RWPE1 (cell line): Measurements from ENCODE around the gene KCTD19.
"Not testable (repeated sequence)": the region's sequence is repeated elsewhere in the genome, so short reads cannot be mapped to it uniquely, and the experiment has no call there.

Source experiments
- CTCF ChIA-PET: fragments of 350-600 bp; sonication (Branson Sonifier 250); formaldehyde crosslinking; extraction: SDS; loops from one replicate; lab custom pipeline; 2021; lab: Yijun Ruan, JAX
- POLR2A ChIA-PET: fragments of 400-600 bp; formaldehyde crosslinking; extraction: SDS; loops from one replicate; lab custom pipeline; 2020; ENCODE audit warnings: antibody characterized with exemption; ENCODE audit not compliant: low non-redundant PET; lab: Yijun Ruan, JAX
- DNase-seq: peaks from one replicate; pipeline ENCODE4 v3.0.0; 2012; ENCODE audit warnings: low spot score
- H3K27ac ChIP-seq: fragments of 450-650 bp; 2 replicates; pipeline ENCODE4 v1.5.1; 2017
- TF ChIP-seq, protein P1 (sequence below): fragments of 450-650 bp; conservative IDR thresholded peaks from 2 replicates; pipeline ENCODE4 v1.5.1; 2017; ENCODE audit warnings: low read depth, mild to moderate bottlenecking

KCTD19 gene

DNA sequence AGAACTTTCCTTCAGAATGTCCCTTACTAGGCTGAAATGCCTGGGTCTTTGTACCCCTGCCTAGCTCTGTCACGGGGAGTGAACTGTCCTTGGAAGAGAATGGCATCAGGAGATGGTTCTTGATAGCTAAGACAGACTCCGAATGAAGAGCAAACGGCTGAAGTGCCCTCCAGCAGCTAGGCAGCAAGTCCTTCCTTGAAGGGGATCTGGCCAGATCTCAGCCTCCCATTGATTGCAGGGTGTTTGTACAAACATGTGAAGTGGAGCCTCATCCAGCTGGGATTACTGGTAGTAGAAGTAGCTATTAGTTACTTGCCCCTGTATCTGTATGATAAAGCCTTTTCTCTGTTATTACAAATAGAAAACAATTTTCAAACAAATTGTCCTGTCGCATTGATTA lies 31.0 kb upstream of the KCTD19 start:
- ChIA-PET POLR2A (no interaction called here), CTCF (interaction anchor here (0.6 kb wide), 1 partner anchor 1885 kb away, joined by 3 read pairs; no protein-coding TSS in a partner anchor)
- no peak for DNase-seq
- H3K27ac ChIP-seq, result no peak overlapping the region
- TF ChIP-seq, protein P1, sequence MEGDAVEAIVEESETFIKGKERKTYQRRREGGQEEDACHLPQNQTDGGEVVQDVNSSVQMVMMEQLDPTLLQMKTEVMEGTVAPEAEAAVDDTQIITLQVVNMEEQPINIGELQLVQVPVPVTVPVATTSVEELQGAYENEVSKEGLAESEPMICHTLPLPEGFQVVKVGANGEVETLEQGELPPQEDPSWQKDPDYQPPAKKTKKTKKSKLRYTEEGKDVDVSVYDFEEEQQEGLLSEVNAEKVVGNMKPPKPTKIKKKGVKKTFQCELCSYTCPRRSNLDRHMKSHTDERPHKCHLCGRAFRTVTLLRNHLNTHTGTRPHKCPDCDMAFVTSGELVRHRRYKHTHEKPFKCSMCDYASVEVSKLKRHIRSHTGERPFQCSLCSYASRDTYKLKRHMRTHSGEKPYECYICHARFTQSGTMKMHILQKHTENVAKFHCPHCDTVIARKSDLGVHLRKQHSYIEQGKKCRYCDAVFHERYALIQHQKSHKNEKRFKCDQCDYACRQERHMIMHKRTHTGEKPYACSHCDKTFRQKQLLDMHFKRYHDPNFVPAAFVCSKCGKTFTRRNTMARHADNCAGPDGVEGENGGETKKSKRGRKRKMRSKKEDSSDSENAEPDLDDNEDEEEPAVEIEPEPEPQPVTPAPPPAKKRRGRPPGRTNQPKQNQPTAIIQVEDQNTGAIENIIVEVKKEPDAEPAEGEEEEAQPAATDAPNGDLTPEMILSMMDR, result no peak

DNA sequence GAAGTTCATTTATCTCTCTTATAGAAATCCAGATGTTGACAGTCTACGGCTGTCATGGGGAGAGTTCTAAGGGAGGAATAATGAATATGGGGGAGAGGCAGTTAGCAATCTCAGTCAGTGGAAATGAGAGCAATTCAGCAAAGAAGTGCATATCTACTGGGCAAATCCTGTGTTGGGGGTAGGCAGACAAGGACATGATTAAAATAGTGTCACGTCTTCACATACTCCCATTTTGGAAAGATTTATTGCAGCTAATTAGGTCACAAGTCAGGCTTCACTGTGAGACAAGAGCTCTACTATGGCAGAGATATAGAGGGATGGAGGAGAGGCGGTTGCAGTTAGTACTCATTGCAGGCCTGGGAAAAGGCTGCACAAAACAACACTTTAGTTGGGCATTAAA lies 29.9 kb upstream of the KCTD19 start:
- DNase-seq, result no peak
- H3K27ac ChIP-seq, result no peak overlapping the region
- POLR2A ChIA-PET, result no interaction called here
- TF ChIP-seq, protein P1, result no peak
- CTCF ChIA-PET, result interaction anchor here (0.9 kb wide), 1 partner anchor 30 kb away, joined by 4 read pairs; the partner anchor contains the start of gene KCTD19

DNA sequence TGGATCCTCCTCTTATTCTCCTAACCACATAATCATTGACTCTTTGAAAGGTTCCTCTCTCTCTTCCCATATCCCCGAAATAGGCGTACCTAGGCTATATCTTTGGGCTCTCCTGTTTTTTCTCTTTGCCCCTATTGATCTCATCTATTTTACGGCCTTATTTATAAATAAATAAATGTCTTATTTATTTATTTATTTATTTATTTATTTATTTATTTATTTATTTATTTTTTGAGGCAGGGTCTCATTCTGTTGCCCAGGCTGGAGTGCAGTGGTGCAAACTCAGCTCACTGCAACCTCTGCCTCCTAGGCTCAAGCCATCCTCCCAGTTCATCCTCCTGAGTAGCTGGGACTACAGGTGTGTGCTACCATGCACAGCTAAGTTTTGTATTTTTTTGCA lies 25.9 kb upstream of the KCTD19 start:
- POLR2A ChIA-PET, H3K27ac ChIP-seq, DNase-seq: not testable (repeated sequence)
- CTCF ChIA-PET, result interaction anchor here (0.5 to 0.9 kb wide), 2 partner anchors 162 to 405 kb away, joined by 3 to 6 read pairs; no protein-coding TSS in a partner anchor

DNA sequence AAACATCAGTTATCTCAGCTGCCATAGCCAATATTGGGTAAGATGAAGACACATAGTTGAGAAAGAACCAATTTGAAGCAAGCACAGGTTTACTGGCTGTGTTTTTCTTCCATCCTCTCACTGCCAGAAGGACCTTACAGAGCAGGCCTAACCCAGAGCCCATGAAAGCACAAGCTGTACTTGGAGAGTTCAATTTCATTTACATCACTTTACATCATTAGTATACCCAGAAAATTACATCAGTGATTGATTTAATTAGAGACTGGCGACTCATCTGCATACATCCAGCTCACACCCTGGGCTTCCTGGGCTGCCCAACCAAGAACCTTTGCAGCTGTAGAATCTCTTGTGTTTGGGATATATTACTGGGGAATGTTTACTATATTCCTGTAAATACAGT lies 23.8 kb upstream of the KCTD19 start:
- ChIA-PET CTCF (interaction anchor here (0.6 to 1.6 kb wide), 4 partner anchors 11 to 91 kb away, joined by 3 to 7 read pairs (median 4); no protein-coding TSS in a partner anchor), POLR2A (no interaction called here)
- H3K27ac ChIP-seq, result no peak overlapping the region
- no peak for DNase-seq
- TF ChIP-seq, protein P1, result no peak

DNA sequence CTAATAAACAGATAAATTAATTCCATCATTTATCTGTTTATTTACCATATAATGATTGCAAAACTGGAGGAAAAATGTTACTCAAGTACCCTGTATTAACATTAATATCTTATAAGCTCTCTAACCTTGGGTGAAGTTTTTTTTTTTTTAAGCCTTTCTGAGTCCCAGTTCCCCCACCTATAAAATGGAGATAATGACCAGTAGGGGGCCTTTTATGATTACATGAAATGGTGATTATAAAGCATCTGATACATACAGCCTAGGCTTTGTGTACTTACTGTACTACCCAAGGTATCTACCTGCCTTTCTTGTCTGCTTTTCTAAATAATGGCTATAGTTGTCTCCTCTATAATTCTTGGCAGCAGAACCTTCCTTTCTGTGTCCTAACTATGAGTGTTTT lies 22.6 kb upstream of the KCTD19 start:
- no peak overlapping the region for H3K27ac ChIP-seq
- TF ChIP-seq, protein P1, result peak; percentile 45
- DNase-seq, result peak; percentile 25
- CTCF ChIA-PET, result interaction anchor here (0.6 to 0.9 kb wide), 3 partner anchors 33 to 192 kb away, joined by 3 to 8 read pairs (median 7); no protein-coding TSS in a partner anchor
- POLR2A ChIA-PET, result no interaction called here

DNA sequence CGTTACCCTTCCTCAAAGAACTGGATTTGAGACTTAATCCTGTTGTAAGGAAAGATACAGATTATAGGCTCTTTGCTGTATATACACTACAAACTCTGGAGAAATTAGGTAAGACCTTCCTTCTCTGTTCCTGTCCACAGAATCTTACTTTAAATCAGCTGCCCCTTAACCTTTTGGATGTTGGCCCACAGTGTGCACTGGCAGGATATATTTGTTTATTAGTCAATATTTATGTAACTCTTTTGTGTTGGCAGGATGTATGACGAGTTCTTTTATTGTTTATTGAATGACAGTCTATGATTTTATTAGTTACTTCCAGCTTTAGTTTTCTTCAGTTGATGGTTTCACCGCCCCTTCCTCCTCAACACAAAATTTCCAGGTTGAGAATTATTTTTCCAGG lies 19.8 kb upstream of the KCTD19 start:
- CTCF ChIA-PET, result interaction anchor here (0.7 kb wide), 1 partner anchor 120 kb away, joined by 3 read pairs; no protein-coding TSS in a partner anchor
- no peak for DNase-seq
- H3K27ac ChIP-seq, result no peak overlapping the region
- POLR2A ChIA-PET, result no interaction called here
- TF ChIP-seq, protein P1, result no peak

DNA sequence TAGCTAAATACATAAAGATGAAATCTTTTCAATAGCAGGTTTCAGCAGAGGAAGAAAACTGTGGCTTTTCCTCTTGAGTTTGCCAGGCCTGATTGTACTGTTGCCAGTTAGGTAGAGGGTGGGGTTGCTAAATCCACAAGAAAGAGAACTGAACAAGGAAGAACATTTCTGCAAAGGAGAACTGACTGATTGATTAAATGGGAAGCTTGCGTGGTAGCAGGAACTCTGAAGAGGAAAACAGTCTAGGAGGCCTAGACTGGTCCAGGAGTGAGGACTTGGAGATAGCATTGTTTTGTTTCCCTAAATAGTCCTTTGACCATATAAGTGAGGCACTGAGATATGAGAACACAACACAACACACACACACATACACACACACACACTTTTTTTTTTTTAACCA lies 18.9 kb upstream of the KCTD19 start:
- POLR2A ChIA-PET, result interaction anchor here (0.7 kb wide), 1 partner anchor 1983 kb away, joined by 6 read pairs; no protein-coding TSS in a partner anchor
- no peak overlapping the region for H3K27ac ChIP-seq
- CTCF ChIA-PET, result interaction anchor here (0.7 to 0.9 kb wide), 2 partner anchors 19 to 387 kb away, joined by 3 to 5 read pairs; partner anchors contain the start of genes KCTD19 and LRRC36
- no peak for DNase-seq
- TF ChIP-seq, protein P1, result no peak
